DND-41 (cell line): ENCODE measurements around the gene LMLN.

ENCODE experiments used
- ATAC-seq: fragments of 200-7000 bp; cut with Tn5 transposase; 3 replicates; pipeline ENCODE4 v1.9.1; 2021; ENCODE audit warnings: low read depth; ENCODE audit not compliant: insufficient read depth
- DNase-seq: peaks from one replicate; pipeline ENCODE4 v3.0.0-alpha.2; 2020
- H2AFZ ChIP-seq: 2 replicates; pipeline ENCODE4 v1.6.0; 2012; ENCODE audit warnings: low read depth, low read length
- H3K27ac ChIP-seq: 2 replicates; pipeline ENCODE4 v1.5.1; 2012; ENCODE audit warnings: low read length, inconsistent platforms
- H3K27me3 ChIP-seq: fragments of 200-600 bp; sonication (generic); 2 replicates; pipeline ENCODE4 v1.6.0; 2012; ENCODE audit warnings: low read length, mild to moderate bottlenecking, inconsistent platforms; ENCODE audit not compliant: insufficient read depth, poor library complexity
- H3K36me3 ChIP-seq: 2 replicates; pipeline ENCODE4 v1.5.1; 2012; ENCODE audit warnings: low read length, inconsistent platforms; ENCODE audit not compliant: insufficient read depth
- H3K4me1 ChIP-seq: 2 replicates; pipeline ENCODE4 v1.5.1; 2012; ENCODE audit warnings: mild to moderate bottlenecking, low read length; ENCODE audit not compliant: insufficient read depth
- H3K4me2 ChIP-seq: 2 replicates; pipeline ENCODE4 v1.6.0; 2012; ENCODE audit warnings: mild to moderate bottlenecking, moderate library complexity, low read length, inconsistent platforms; ENCODE audit not compliant: insufficient read depth
- H3K4me3 ChIP-seq, 2 experiments: fragments of 200-600 bp in 1 of 2; shearing (Covaris generic) in 1 of 2; 2 replicates each; pipeline ENCODE4 v1.5.1; 2012 to 2016; ENCODE audit warnings: inconsistent platforms in 2 of 2, low read length in 2 of 2, mild to moderate bottlenecking in 2 of 2, low read depth in 1 of 2, moderate library complexity in 1 of 2
- H3K79me2 ChIP-seq: 2 replicates; pipeline ENCODE4 v1.6.0; 2012; ENCODE audit warnings: low read length, inconsistent platforms; ENCODE audit not compliant: insufficient read depth
- H3K9ac ChIP-seq: 2 replicates; pipeline ENCODE4 v1.6.0; 2012; ENCODE audit warnings: low read depth, mild to moderate bottlenecking, inconsistent platforms, low read length, moderate library complexity
- H3K9me3 ChIP-seq: 2 replicates; pipeline ENCODE4 v1.5.1; 2012; ENCODE audit warnings: low read length, moderate library complexity, mild to moderate bottlenecking, inconsistent platforms; ENCODE audit not compliant: insufficient read depth, severe bottlenecking
- H4K20me1 ChIP-seq: 2 replicates; pipeline ENCODE4 v1.6.0; 2012; ENCODE audit warnings: low read length; ENCODE audit not compliant: insufficient read depth
- CTCF ChIP-seq: IDR thresholded peaks from 2 replicates; pipeline ENCODE4 v1.5.1; 2012; ENCODE audit warnings: borderline replicate concordance, low read length, moderate library complexity, mild to moderate bottlenecking; ENCODE audit not compliant: poor library complexity, severe bottlenecking; ENCODE audit errors: extremely low read depth
- EZH2 ChIP-seq: IDR thresholded peaks from 3 replicates; pipeline ENCODE4 v1.6.1; 2012; ENCODE audit warnings: borderline replicate concordance, low read depth, mild to moderate bottlenecking, moderate library complexity, low read length, inconsistent platforms; ENCODE audit not compliant: severe bottlenecking

The LMLN gene

GRCh38 chr3:198028718-198029117 is 68.7 kb downstream of the LMLN start:
- TF ChIP-seq CTCF, result no peak
- TF ChIP-seq EZH2, result no peak
- H3K79me2 ChIP-seq, result no peaks in the 10 kb centered on the region
- H3K4me3 ChIP-seq, result no peak overlapping the region
- H3K4me1 ChIP-seq, result no peaks in the 10 kb centered on the region
- no peak overlapping the region for H3K27ac ChIP-seq
- no peak for DNase-seq
- no peaks in the 10 kb centered on the region for H3K9me3 ChIP-seq
- H4K20me1 ChIP-seq, result no peaks in the 10 kb centered on the region
- no peaks in the 10 kb centered on the region for H3K36me3 ChIP-seq
- ATAC-seq, result no peak
- H2AFZ ChIP-seq, result no peak overlapping the region
- H3K9ac ChIP-seq, result no peak overlapping the region
- H3K27me3 ChIP-seq, result no peaks in the 10 kb centered on the region
- no peak overlapping the region for H3K4me2 ChIP-seq

- no peak overlapping the region for H3K4me3 ChIP-seq
- H4K20me1 ChIP-seq, result no peaks in the 10 kb centered on the region
- no peak for ATAC-seq
- no peaks in the 10 kb centered on the region for H3K27me3 ChIP-seq
- H3K4me2 ChIP-seq, result no peak overlapping the region
- no peaks in the 10 kb centered on the region for H3K4me1 ChIP-seq
- TF ChIP-seq CTCF (no peak), EZH2 (no peak)
- no peak overlapping the region for H3K9ac ChIP-seq
- H3K9me3 ChIP-seq, result no peaks in the 10 kb centered on the region
- no peak overlapping the region for H3K27ac ChIP-seq
- H3K36me3 ChIP-seq, result no peaks in the 10 kb centered on the region
- H3K79me2 ChIP-seq, result no peaks in the 10 kb centered on the region
- no peak overlapping the region for H2AFZ ChIP-seq
- DNase-seq, result no peak
Measured at GRCh38 chr3:198030125-198030524, 70.1 kb downstream of the LMLN start.

DNA sequence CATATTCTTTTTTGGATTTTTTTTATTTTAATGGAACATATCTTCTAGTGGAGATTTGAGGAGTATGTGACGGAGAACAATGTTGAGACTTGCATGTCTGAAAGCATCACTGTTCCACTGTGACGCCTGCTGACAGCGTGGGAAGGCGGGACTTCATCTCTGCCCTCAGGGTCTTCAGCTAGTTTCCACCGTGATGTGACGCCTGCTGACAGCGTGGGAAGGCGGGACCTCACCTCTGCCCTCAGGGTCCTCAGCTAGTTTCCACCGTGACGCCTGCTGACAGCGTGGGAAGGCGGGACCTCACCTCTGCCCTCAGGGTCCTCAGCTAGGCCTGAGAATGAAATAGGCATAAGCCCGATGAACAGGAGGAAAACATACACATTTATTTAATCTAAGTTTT is 70.7 kb downstream of the LMLN start:
- Histone ChIP-seq H3K4me2 (no peak overlapping the region), H3K9ac (no peak overlapping the region), H3K27me3 (no peaks in the 10 kb centered on the region), H3K36me3 (no peaks in the 10 kb centered on the region), H3K9me3 (no peaks in the 10 kb centered on the region), H3K4me3 (no peak overlapping the region), H3K27ac (no peak overlapping the region), H3K4me1 (no peaks in the 10 kb centered on the region), H3K79me2 (no peaks in the 10 kb centered on the region), H4K20me1 (no peaks in the 10 kb centered on the region), H2AFZ (no peak overlapping the region)
- ATAC-seq, result no peak
- DNase-seq, result no peak
- TF ChIP-seq CTCF (no peak), EZH2 (no peak)
